ENCODE results near the gene TNFRSF18.
"Not testable (repeated sequence)": the region's sequence is repeated elsewhere in the genome, so short reads cannot be mapped to it uniquely, and the experiment has no call there.

TNFRSF18 gene

GRCh38 chr1:1199141-1199960, 7.0 kb downstream of the TNFRSF18 start:
- no peak for DNase-seq (ENCODE audit: low read depth in 2 of 2)

DNA sequence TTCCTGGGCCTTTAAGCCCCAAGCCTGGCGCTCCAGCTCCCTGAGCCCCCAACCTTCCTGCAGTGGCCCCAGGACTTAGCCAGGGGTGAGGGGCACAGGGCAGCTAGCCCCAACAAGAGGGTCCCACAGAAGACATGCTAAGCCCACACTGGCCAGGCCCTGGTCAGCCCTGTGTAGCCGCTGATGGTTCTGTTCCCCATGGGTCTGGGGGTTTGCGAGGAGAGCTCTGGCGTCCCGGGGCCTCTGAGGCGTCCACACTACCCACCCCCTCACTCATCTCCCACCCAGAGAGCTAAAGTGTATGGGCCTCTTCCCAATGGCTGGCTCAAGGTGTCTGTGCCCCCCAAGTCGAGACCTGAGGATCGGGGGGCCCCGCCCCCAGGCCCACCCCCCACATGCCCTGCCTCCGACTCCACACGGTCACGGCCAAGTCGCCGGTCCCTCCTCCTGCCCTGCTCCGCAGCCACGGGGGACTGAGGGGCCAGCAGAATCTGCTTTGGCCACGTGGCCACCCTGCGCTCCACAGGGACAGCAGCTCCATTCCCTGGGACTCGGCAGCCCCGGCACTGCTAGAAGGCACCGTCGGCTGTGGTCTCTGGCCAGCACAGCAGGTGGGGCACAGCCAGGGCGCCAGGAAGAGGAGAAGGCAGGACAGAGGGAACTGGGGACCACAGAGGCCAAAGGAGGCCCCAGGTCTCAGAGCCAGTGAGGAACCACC, 7.8 kb downstream of the TNFRSF18 start:
- no peak for DNase-seq (ENCODE audit: low read depth in 2 of 2)

DNA sequence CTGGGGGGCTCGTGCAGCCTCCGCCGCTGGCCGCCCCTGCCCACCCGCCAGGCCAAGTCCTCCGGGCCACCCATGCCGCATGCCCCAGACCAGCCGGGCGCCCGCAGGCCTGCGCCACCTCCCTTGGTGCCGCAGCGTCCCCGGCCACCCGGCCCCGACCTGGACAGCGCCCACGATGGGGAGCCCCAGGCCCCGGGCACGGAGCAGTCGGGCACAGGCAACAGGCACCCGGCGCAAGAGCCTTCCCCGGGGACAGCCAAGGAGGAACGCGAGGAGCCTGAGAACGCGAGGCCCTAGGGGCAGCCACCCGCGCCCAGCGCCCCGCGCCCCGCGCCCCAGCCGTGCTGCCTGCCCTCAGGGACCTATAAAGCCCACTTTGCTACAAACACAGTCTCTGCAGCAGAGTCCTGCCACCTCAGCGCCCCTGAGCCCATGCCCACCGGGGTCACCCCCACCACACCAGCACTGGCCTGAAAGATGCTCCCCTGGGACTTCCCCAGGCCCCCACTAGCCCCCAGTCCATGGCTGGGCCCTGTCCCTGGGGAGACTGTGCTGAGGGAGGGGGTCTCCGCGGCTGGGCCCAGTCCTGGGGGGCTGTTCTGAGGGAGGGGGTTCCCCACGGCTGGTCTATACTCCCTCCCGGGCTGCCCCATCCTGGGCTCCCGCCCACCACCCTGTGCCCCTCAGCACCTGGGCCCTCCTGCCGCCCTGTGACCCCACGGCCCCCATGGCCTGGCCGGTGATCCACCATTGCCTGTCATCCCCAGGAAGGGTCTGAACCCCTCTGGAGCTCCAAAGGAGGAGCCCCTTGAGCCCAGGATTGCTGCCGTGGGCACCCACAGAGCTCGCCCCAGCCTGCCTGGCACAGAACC, 8.6 kb downstream of the TNFRSF18 start:
- no peak for DNase-seq (ENCODE audit: low read depth in 2 of 2)

DNA sequence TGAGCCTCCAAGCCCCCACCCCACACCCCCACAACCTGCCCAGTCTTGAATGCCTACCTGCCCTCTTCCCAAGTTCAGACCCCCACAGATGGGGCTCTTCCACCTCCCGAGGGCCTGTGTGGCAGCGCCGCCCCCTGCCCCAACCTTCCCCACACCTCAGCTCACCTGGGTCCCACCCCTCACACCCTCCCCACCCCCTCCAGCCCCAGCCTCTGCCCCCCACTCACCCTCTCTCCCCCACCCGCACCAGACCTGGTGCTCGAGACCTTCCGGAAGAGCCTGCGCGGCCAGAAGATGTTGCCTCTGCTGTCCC, 9.2 kb downstream of the TNFRSF18 start:
- no peak for DNase-seq (ENCODE audit: low read depth in 2 of 2)

GRCh38 chr1:1196431-1197187, 9.8 kb downstream of the TNFRSF18 start:
- DNase-seq (ENCODE audit: low read depth in 2 of 2): no peak

DNA sequence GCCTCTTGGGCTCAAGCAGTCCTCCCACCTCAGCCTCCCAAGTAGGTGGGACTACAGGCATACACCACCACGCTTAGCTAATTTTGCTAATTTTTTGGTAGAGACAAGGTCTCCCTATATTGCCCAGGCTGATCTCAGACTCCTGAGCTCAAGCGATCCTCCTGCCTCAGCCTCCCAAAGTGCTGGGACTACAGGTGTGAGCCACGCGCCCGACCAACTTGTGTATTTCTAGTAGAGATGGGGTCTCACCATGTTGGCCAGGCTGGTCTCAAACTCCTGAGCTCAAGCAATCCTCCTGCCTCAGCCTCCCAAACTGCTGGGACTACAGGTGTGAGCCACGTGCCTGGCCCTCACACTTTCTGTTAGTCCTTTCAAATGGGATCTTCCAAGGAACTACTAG, 10.7 kb downstream of the TNFRSF18 start:
- not testable (repeated sequence) for DNase-seq (ENCODE audit: low read depth in 2 of 2)

- DNase-seq (ENCODE audit: low read depth in 2 of 2): no peak
Observed at GRCh38 chr1:1194723-1195122, 11.7 kb downstream of the TNFRSF18 start.

DNA sequence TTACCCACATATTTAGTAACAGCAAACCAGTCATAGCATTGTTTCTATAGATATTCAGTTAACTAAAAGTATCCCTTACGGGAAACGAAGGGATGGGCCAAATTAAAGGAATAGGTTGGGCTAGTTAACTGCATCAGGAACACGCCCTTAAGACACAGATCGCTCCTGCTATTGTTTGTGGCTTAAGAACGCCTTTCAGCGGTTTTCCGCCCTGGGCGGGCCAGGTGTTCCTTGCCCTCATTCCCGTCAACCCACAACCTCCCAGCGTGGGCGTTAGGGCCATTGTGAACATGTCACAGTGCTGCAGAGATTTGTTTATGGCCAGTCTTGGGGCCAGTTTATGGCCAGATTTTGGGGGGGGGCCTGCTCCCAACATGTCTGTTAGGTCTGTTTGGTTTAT, 14.7 kb downstream of the TNFRSF18 start:
- no peak for DNase-seq (ENCODE audit: low read depth in 2 of 2)

GRCh38 chr1:1189111-1189510, 17.3 kb downstream of the TNFRSF18 start:
- no peak for DNase-seq (ENCODE audit: low read depth in 2 of 2)

DNA sequence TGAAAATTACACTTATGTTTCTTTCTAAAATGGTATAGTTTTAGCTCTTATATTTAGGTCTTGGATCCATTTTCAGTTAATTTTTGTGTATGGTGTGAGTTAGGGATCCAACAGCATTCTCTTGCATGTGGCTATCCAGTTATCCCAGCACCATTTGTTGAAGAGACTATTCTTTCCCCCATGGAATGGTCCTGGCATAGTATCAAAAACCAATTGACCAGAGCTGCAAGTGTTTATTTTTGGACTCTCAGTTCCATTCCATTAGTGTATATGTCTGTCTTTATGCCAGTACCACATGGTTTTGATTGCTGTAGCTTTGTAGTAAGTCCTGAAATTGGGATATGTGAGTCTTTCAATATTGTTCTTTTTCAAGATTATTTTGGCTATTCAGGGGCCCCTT, 18.5 kb downstream of the TNFRSF18 start:
- no peak for DNase-seq (ENCODE audit: low read depth in 2 of 2)

DNA sequence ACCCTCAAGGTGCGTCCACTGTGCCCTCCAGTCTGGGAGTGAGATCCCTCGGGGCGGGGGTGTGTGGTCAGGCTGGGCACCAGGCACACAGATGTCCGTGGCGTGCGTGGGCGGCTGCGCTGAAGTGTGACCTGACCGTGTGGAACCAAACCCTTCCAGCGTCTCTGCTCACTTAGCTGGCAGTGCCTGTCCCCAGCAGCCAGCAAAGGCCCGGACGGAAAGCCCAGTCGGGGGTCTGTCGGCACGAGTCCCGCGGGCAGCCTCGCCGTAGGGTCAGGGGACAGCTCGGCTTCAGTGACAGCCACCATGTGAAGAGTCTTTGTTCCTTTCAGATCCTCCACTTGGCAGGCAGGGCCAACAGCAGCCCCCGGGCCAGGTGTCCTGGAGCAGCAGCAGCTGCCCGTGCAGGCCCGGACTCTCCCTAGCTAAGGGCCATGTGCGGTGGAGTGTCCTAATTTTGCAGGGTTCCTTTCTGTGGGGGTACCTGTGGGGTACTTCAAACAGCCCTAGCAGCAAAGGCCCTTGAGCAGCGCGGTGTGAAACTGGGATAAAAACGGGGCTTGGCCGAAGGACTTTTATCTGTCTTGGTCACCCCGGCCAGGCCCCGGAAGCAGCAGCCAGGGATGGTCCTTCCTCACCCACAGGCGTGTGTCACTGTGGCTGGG, 21.2 kb downstream of the TNFRSF18 start:
- no peak for DNase-seq (ENCODE audit: low read depth in 2 of 2)

- no peak for DNase-seq (ENCODE audit: low read depth in 2 of 2)
Observed at GRCh38 chr1:1183833-1184775, 22.3 kb downstream of the TNFRSF18 start.

GRCh38 chr1:1183221-1183747, 23.1 kb downstream of the TNFRSF18 start:
- DNase-seq (ENCODE audit: low read depth in 2 of 2): no peak

DNA sequence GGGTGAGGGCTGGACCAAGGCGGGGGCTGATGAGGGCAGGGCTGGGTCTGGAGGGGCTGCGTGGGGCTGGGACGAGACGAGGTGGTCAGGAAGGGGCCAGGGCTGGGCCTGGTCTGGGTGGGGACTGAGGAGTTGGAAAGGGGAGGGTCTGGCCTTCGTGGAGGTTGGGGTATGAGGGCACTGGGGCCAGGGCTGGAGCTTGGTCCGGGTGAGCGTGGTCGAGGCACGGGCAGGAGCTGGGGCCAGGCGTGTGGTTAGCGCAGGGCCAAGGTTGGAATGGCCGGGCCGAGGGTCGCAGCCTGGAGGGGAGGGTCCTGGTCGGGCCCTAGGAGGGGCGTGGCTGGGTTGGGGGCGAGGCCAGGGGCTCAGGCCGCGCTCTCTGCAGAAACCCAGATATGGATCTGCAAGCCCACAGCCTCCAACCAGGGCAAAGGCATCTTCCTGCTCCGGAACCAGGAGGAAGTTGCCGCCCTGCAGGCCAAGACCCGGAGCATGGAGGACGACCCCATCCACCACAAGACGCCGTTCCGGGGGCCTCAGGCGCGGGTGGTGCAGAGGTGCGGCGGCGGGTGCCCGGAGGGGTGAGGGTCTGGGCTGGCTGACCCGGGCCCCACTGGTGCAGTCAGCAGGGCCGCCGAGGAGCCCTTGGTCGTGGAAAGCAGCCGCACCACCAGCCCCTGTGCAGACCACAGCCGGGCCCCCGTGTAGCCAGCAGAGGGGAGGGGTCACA, 23.7 kb downstream of the TNFRSF18 start:
- no peak for DNase-seq (ENCODE audit: low read depth in 2 of 2)

GRCh38 chr1:1181938-1182410, 24.4 kb downstream of the TNFRSF18 start:
- DNase-seq (ENCODE audit: low read depth in 2 of 2): no peak

DNA sequence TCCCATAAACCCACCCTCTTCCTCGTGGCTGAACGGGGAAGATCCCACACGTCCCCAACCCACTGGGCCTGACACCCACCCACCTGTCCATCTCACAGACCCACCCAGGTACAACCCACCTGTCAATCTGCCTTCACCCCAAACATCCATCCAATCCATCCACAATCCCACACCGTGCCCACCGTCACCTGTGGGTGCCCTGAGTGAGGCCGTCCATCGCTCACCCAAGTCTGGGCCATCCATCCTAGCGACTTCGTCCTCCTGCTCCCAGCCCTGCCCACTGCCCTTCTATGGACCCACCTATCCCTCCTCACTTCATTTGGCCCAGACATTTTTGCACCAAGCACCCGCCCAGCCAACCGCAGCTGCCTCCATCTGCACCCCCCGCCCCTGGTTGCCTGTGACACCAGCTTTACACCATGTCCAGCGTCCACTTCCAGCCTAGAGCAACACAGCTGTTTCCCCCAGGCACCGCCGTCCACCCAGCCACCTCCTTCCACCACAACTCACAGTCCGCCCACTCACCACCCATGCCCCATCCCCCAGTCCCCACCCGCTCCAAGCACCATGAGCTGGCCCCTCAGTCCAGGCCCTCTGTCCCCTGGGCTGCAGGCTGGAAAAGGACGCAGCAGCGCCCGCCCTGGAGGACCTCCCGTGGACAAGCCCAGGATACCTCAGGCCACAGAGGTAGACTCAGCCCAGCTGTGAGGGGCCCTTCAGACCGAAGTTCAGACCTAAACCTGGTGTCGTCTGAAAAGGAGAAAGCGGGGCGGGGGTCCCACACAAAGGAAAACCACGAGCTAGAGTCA, 25.1 kb downstream of the TNFRSF18 start:
- no peak for DNase-seq (ENCODE audit: low read depth in 2 of 2)

DNA sequence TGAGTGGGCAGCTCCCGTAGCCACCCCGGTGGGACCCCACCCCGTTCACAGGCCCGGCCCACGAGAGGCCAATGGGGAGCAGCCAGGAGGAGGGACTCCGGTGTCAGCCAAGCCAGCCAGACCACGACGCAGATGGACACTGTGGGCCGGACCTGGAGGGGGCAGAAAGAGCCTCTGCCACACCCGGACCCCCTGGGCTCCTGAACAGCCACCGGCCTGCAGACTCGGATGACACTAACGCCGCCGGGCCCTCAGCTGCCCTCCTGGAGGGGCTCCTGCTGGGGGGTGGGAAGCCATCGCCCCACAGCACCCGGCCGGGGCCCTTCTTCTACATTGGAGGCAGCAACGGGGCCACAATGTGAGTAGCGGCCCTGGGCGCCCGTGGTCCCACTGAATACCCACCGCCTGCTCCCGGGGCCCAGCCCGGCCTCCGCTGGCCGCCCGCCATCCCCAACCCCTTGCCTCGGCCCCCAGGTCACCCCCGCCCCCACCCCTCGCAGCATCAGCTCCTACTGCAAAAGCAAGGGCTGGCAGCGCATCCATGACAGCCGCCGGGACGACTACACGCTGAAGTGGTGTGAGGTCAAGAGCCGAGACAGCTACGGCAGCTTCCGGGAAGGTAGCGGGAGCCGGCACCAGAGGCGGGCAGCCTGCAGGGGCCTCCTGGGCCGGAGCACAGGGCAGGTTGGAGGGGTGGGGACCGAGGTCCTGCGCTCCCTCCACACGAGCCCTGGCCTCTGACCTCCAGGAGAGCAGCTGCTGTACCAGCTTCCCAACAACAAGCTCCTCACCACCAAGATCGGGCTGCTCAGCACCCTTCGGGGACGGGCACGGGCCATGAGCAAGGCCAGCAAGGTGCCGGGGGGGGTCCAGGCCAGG, 26.2 kb downstream of the TNFRSF18 start:
- DNase-seq (ENCODE audit: low read depth in 2 of 2): no peak

All from stimulated activated CD8-positive, alpha-beta memory T cell treated with anti-CD3 and anti-CD28 coated beads, Interleukin-7, amount 100 ng/mL, for 4 hours (primary cell).